Body of pancreas (tissue), 4 donors: Measurements from ENCODE around the gene NVL. TPM values are rescaled to one million over a fixed set of nuclear protein-coding genes. Genes with fewer than 3 reads are reported as not detected.

ENCODE experiments used
- ATAC-seq: fragments of 150-250 bp; one replicate; pipeline ENCODE4 v1.9.1; 2016
- DNase-seq, 4 donors: peaks; one replicate each; pipeline ENCODE4 v3.0.0-alpha.2; 2019
- H3K27ac ChIP-seq, 4 donors: fragments of 200-600 bp; sonication (generic); 1 replicate in 3 of 4; 2 replicates in 1 of 4; pipeline versions ENCODE4 v1.5.1 to v1.6.1; 2016 to 2019; ENCODE audit warnings: mild to moderate bottlenecking in 1 of 4, mixed read lengths in 1 of 4, moderate library complexity in 1 of 4
- H3K27me3 ChIP-seq, 2 donors: fragments of 200-600 bp; sonication (generic); one replicate each; pipeline ENCODE4 v1.6.0; 2016; ENCODE audit warnings: mild to moderate bottlenecking in 1 of 2
- H3K36me3 ChIP-seq, 2 donors: fragments of 200-600 bp; sonication (generic); replicated peaks in 1 of 2; 2 replicates each; pipeline ENCODE4 v1.5.1; 2016; ENCODE audit warnings: low read depth in 2 of 2; ENCODE audit not compliant: insufficient read depth in 1 of 2
- H3K4me1 ChIP-seq: fragments of 200-600 bp; sonication (generic); one replicate; pipeline ENCODE4 v1.6.0; 2016
- H3K4me3 ChIP-seq, 2 donors: fragments of 200-600 bp; sonication (generic); 1 replicate in 1 of 2; 2 replicates in 1 of 2; pipeline ENCODE4 v1.5.1; 2016 to 2019
- H3K9me3 ChIP-seq, 3 donors: fragments of 200-600 bp; sonication (generic); 1 replicate in 2 of 3; 2 replicates in 1 of 3; pipeline ENCODE4 v1.5.1; 2016
- POLR2A ChIP-seq, 3 donors: fragments of 450-650 bp; IDR thresholded peaks; one replicate each; pipeline ENCODE4 v1.6.1; 2016; ENCODE audit warnings: antibody characterized with exemption in 3 of 3, mild to moderate bottlenecking in 2 of 3
- WGBS, 2 donors: methylation state at CpG; one replicate each; pipeline ENCODE4 v1.1.5; 2017; 5-methylcytosine and 5-hydroxymethylcytosine counted together
- intact Hi-C: fragments of 100-400 bp; cut with DNase I; formaldehyde crosslinking; loops from one replicate; pipeline ENCODE4 v1.15.1; 2023
- total RNA-seq, 2 donors: library from RNA; depleted of rRNA; stranded (reverse); fragments of >200 nt; gene quantifications; one replicate each; pipeline ENCODE4 v1.1.0, GENCODE V29; 2016
- TF ChIP-seq, protein P1 (sequence below), 7 experiments: fragments of 450-650 bp in 4 of 7; fragments of 200-600 bp in 3 of 7; sonication (generic) in 3 of 7; IDR thresholded peaks; one replicate each; pipeline ENCODE4 v1.5.1; 2016 to 2019; ENCODE audit warnings: antibody characterized with exemption in 7 of 7

Gene NVL
- total RNA-seq, 2 donors from 2014 or later = 24.6 to 31.0 TPM

DNA sequence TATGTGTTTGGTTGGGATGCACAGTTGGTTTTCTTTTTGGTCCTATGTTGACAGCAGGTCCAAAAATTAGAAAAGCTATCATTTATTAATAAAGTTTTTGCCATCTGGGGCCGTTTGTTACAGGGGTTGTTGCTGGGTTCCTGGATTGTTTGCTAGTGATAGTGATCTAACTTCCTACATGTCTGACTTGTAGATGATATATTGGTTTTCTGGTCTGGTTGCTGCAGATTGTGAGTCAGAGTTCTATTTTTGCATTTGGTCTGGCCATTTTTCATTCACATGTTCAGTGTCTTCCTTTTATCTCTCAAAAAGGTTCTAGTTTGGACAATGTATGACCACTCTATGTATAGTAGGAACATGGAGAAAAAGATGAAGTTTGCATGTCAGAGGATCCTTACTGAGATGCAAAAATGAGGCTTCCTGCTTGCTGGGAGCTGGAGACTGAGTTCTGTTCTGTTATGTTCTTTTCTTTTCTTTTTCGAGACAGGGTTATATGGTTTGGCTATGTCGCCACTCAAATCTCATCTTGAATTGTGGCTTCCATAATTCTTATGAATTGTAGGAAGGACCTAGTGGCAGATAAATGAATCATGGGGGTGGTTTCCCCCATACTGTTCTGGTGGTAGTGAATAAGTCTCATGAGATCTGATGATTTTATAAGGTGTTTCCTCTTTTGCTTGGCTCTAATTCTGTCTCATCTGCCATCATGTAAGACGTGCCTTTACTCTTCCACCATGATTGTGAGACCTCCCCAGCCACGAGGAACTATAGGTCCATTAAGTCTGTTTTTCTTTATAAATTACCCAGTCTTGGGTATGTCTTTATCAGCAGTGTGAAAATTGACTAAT is 4.2 kb upstream of the NVL start:
- intact Hi-C loops = loop anchor here (10.0 kb wide), 1 partner anchor 219 kb away; the partner anchor contains the start of gene FBXO28
- Histone ChIP-seq H3K4me3 (no peak overlapping the region), H3K4me1 (peaks cover 11% of the 10 kb centered on the region), H3K36me3 (no peaks in the 10 kb centered on the region), H3K27ac (no peak overlapping the region), H3K9me3 (no peaks in the 10 kb centered on the region), H3K27me3 (no peaks in the 10 kb centered on the region)
- TF ChIP-seq POLR2A (IDR thresholded peaks at IDR 0.05) = no peak
- DNase-seq (no peak), ATAC-seq (no peak)
- WGBS, 2 donors = 37 to 42% methylated on average over 5 of the region's 5 CpGs

DNA sequence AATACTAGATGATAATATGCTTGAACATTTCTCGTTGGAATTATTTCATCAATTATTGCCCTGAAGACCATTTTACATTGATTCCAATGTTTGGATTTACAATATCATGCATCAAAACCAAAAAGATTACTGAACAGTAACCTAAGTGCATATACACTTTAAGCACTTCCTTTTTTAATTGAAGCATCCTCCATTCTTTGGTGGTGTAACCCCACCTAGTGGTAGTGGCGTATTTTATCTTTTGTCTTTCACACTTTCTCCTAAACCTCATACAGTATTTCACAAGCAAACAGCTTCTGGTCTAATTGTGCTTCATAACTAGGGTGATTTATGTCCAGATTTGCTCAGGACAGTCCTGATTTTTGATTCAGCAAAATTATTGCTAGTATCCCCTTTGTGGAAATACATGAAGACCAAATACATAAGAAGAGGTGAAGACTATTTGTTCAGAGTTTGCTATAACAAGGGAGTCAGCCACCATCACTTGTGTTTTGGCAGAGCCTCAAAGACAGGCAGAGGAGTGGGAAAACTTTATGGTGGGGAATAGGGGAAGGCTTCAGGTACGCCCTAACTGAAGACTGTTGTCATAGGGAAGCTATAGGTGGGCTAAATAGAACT is 3.4 kb upstream of the NVL start:
- Histone ChIP-seq H3K4me1 (peaks cover 18% of the 10 kb centered on the region), H3K9me3 (no peaks in the 10 kb centered on the region), H3K27me3 (no peaks in the 10 kb centered on the region), H3K27ac (no peak overlapping the region), H3K4me3 (no peak overlapping the region), H3K36me3 (no peaks in the 10 kb centered on the region)
- TF ChIP-seq, protein P1, sequence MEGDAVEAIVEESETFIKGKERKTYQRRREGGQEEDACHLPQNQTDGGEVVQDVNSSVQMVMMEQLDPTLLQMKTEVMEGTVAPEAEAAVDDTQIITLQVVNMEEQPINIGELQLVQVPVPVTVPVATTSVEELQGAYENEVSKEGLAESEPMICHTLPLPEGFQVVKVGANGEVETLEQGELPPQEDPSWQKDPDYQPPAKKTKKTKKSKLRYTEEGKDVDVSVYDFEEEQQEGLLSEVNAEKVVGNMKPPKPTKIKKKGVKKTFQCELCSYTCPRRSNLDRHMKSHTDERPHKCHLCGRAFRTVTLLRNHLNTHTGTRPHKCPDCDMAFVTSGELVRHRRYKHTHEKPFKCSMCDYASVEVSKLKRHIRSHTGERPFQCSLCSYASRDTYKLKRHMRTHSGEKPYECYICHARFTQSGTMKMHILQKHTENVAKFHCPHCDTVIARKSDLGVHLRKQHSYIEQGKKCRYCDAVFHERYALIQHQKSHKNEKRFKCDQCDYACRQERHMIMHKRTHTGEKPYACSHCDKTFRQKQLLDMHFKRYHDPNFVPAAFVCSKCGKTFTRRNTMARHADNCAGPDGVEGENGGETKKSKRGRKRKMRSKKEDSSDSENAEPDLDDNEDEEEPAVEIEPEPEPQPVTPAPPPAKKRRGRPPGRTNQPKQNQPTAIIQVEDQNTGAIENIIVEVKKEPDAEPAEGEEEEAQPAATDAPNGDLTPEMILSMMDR (IDR thresholded peaks at IDR 0.05) = peak; percentile 37 to 82 (median 74)
- no peak for TF ChIP-seq POLR2A (IDR thresholded peaks at IDR 0.05)
- intact Hi-C loops = loop anchor here (10.0 kb wide), 1 partner anchor 219 kb away; the partner anchor contains the start of gene FBXO28
- ATAC-seq (peak; percentile 31), DNase-seq (peak in 1 of 4 donors; percentile 20)
- 4% methylated on average over 3 of the region's 3 CpGs for whole genome bisulfite sequencing, 2 donors

DNA sequence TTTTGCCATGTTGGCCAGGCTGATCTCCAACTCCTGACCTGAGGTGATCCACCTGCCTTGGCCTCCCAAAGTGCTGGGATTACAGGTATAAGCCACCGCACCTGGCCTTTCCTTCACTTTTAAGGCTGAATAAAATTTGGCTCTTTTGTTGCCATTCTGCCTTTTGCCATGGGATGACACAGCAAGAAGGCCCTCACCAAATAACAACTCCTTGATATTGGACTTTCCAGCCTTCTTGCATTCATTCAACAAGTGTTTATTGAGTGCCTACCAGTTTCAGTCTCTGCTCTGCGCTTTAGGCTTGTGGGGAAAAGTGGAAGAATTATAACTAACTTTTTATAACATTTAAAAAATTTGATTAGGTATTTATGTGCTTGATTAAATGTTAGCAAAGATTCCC is 1.9 kb upstream of the NVL start:
- ATAC-seq (no peak), DNase-seq (no peak)
- 96% methylated on average over 2 of the region's 2 CpGs for WGBS, 2 donors
- no peak for TF ChIP-seq POLR2A (IDR thresholded peaks at IDR 0.05)
- TF ChIP-seq, protein P1 (IDR thresholded peaks at IDR 0.05) = no peak
- no peaks in the 10 kb centered on the region for H3K36me3 ChIP-seq
- H3K4me3 ChIP-seq = no peak overlapping the region
- intact Hi-C loops = loop anchor here (10.0 kb wide), 1 partner anchor 217 kb away; the partner anchor contains the start of gene FBXO28
- peaks cover 31% of the 10 kb centered on the region for H3K4me1 ChIP-seq
- H3K27me3 ChIP-seq = no peaks in the 10 kb centered on the region
- H3K9me3 ChIP-seq = no peaks in the 10 kb centered on the region
- no peak overlapping the region for H3K27ac ChIP-seq

DNA sequence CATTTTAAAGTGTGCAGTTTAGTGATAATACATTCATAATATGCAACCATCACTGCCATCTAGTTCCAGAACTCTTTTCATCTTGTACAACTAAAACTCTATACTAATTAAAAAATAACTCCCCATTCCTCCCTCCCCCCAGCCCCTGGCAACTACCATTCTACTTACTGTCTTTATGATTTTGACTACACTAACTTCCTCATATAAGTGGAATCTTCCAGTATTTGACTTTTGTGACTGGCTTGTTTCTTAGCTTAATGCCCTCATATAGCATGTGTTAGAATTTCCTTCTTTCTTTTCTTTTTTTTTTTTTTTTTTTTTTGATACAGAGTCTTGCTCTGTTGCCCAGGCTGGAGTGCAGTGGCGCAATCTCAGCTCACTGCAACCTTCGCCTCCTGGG is 1.4 kb upstream of the NVL start:
- H3K27ac ChIP-seq = peak overlapping the region in 1 of 4 donors; percentile 94
- H3K4me3 ChIP-seq = no peak overlapping the region
- H3K36me3 ChIP-seq = no peaks in the 10 kb centered on the region
- peaks cover 33% of the 10 kb centered on the region for H3K4me1 ChIP-seq
- ATAC-seq (no peak), DNase-seq (no peak)
- 90 to 98% methylated on average over 2 of the region's 2 CpGs for WGBS, 2 donors
- intact Hi-C loops = loop anchor here (10.0 kb wide), 1 partner anchor 217 kb away; the partner anchor contains the start of gene FBXO28
- H3K9me3 ChIP-seq = no peaks in the 10 kb centered on the region
- H3K27me3 ChIP-seq = no peaks in the 10 kb centered on the region
- TF ChIP-seq, protein P1 (IDR thresholded peaks at IDR 0.05) = no peak
- TF ChIP-seq POLR2A (IDR thresholded peaks at IDR 0.05) = no peak

DNA sequence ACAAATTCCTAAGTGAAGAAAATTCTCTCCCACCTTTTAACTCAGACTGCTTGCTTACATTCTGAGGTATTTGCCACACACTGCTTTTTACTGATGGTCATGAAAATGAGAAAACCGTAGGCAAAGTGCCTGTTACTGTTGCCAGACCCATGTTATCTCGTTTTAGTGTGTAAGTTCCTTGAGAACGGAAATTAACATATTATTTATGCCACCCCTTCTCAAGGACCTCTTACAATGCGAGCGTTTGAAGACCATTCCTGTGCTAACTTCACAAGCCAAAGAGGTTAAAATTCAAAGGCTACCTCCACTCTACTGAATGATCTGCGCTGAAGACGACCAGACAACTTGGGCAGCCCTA is 509 bp downstream of the NVL start:
- DNase-seq (no peak), ATAC-seq (no peak)
- intact Hi-C loops = loop anchor here (10.0 kb wide), 1 partner anchor 145 kb away; the partner anchor contains the start of gene DEGS1
- H3K4me1 ChIP-seq = peaks cover 37% of the 10 kb centered on the region
- H3K9me3 ChIP-seq = no peaks in the 10 kb centered on the region
- H3K4me3 ChIP-seq = peak overlapping the region; percentile 89 to 93
- WGBS, 2 donors = 0% methylated on average over 5 to 7 of the region's 7 CpGs
- H3K27ac ChIP-seq = peak overlapping the region; percentile 85 to 94 (median 93)
- H3K36me3 ChIP-seq = no peaks in the 10 kb centered on the region
- no peaks in the 10 kb centered on the region for H3K27me3 ChIP-seq
- no peak for TF ChIP-seq POLR2A (IDR thresholded peaks at IDR 0.05)
- TF ChIP-seq, protein P1 (IDR thresholded peaks at IDR 0.05) = no peak
